ENCODE data around the gene RNF31. TPM values are rescaled to one million over a fixed set of nuclear protein-coding genes. Genes with fewer than 3 reads are reported as not detected.

The RNF31 gene
- total and polyA plus RNA-seq, 7 donors = 43.3 to 81.5 (median 55.7) TPM

GRCh38 chr14:24204163-24205146 is 57.2 kb downstream of the RNF31 start:
- ATAC-seq = no peak
- H3K36me3 ChIP-seq (ENCODE audit: insufficient read depth in 1 of 2, low read depth in 1 of 2) = peaks cover 5 to 50% of the 10 kb centered on the region in 2 donors
- no peak overlapping the region for H3K27ac ChIP-seq
- H3K9me3 ChIP-seq = no peaks in the 10 kb centered on the region
- intact Hi-C loops (cut with DNase I) = no loop called here
- TF ChIP-seq CTCF (IDR thresholded peaks at IDR 0.05) = no peak
- no peaks in the 10 kb centered on the region for H3K27me3 ChIP-seq (ENCODE audit: insufficient read depth in 3 of 3, low read length in 2 of 3)
- WGBS, 3 donors = 86 to 91% (median 91%) methylated on average over 7 of the region's 7 CpGs
- H3K4me1 ChIP-seq = no peaks in the 10 kb centered on the region
- no peak overlapping the region for H3K4me3 ChIP-seq
- DNase-seq = no peak

DNA sequence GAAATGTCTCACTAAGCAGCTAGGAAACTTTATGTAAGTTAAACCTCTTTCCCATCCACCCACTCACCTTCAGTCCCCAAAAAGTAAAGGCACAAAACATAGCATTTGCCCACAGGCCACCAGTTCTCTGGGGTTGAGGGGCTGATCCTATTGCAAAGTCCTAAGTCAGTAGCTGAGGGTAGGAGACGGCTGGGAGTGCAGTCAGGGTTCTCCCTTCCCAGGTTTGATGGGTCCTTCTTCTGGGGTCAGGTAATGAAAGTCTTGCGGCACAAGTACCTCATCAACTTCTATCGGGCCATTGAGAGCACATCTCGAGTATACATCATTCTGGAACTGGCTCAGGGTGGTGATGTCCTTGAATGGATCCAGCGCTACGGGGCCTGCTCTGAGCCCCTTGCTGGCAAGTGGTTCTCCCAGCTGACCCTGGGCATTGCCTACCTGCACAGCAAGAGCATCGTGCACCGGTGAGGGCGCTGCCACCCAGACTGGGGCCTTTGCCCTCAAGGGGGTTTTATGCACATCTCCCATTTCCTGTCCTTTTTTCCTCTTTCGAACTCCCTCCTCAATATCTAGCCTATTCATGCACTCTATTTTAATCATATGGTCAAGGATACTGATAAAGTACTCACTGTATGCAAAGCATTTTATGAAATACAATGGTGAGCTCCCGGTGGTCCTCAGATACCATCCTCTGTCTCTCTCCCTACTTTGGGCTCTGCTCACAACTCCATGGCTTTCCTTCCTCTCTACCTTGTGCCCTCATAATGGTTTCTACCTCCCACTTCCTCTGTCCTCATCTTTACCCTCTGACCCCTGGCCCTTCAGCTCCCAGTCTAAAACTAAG is 59.2 kb downstream of the RNF31 start:
- no peak overlapping the region for H3K4me3 ChIP-seq
- no peak for ATAC-seq
- intact Hi-C loops (cut with DNase I) = no loop called here
- H3K27ac ChIP-seq = no peak overlapping the region
- no peak for DNase-seq
- 92 to 98% (median 95%) methylated on average over 11 of the region's 11 CpGs for WGBS, 3 donors
- no peaks in the 10 kb centered on the region for H3K27me3 ChIP-seq (ENCODE audit: insufficient read depth in 3 of 3, low read length in 2 of 3)
- H3K9me3 ChIP-seq = no peaks in the 10 kb centered on the region
- no peaks in the 10 kb centered on the region for H3K4me1 ChIP-seq
- peaks cover 10 to 67% of the 10 kb centered on the region in 2 donors for H3K36me3 ChIP-seq (ENCODE audit: insufficient read depth in 1 of 2, low read depth in 1 of 2)
- no peak for TF ChIP-seq CTCF (IDR thresholded peaks at IDR 0.05)

DNA sequence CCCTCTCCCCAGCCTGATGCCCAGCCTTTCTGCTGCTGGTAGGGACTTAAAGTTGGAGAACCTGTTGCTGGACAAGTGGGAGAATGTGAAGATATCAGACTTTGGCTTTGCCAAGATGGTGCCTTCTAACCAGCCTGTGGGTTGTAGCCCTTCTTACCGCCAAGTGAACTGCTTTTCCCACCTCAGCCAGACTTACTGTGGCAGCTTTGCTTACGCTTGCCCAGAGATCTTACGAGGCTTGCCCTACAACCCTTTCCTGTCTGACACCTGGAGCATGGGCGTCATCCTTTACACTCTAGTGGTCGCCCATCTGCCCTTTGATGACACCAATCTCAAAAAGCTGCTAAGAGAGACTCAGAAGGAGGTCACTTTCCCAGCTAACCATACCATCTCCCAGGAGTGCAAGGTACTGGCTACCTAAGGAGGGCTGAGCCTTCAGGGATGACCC is 59.8 kb downstream of the RNF31 start:
- H3K4me1 ChIP-seq = peaks cover 3% of the 10 kb centered on the region
- H3K27me3 ChIP-seq (ENCODE audit: insufficient read depth in 3 of 3, low read length in 2 of 3) = no peaks in the 10 kb centered on the region
- no peaks in the 10 kb centered on the region for H3K9me3 ChIP-seq
- TF ChIP-seq CTCF (IDR thresholded peaks at IDR 0.05) = no peak
- WGBS, 3 donors = 92 to 96% (median 95%) methylated on average over 5 of the region's 5 CpGs
- no peak for DNase-seq
- H3K27ac ChIP-seq = no peak overlapping the region
- H3K4me3 ChIP-seq = no peak overlapping the region
- ATAC-seq = no peak
- intact Hi-C loops (cut with DNase I) = no loop called here
- H3K36me3 ChIP-seq (ENCODE audit: insufficient read depth in 1 of 2, low read depth in 1 of 2) = peaks cover 10 to 66% of the 10 kb centered on the region in 2 donors

GRCh38 chr14:24207625-24208024 is 60.3 kb downstream of the RNF31 start:
- peaks cover 5% of the 10 kb centered on the region for H3K4me1 ChIP-seq
- no peak for TF ChIP-seq CTCF (IDR thresholded peaks at IDR 0.05)
- H3K9me3 ChIP-seq = no peaks in the 10 kb centered on the region
- H3K4me3 ChIP-seq = no peak overlapping the region
- WGBS, 3 donors = 96 to 98% (median 97%) methylated on average over 2 of the region's 2 CpGs
- H3K36me3 ChIP-seq (ENCODE audit: insufficient read depth in 1 of 2, low read depth in 1 of 2) = peaks cover 10 to 66% of the 10 kb centered on the region in 2 donors
- no peak for ATAC-seq
- H3K27ac ChIP-seq = no peak overlapping the region
- H3K27me3 ChIP-seq (ENCODE audit: insufficient read depth in 3 of 3, low read length in 2 of 3) = no peaks in the 10 kb centered on the region
- DNase-seq = no peak
- intact Hi-C loops (cut with DNase I) = no loop called here

Other genes with a start within 250 kb of the RNF31 start
Only the 30 nearest of the 31 such genes appear.
- 10 to 100 TPM; 24.6 to 57.3 (median 39.5) TPM for gene DHRS4, start 193.7 kb upstream of the RNF31 start, total RNA-seq
- 10 to 100 TPM; 18.9 to 76.7 (median 39.0) TPM for gene DHRS4, start 193.7 kb upstream of the RNF31 start, polyA plus RNA-seq
- 10 to 100 TPM; 25.9 to 43.4 (median 31.9) TPM for gene DHRS4L2, start 158.6 kb upstream of the RNF31 start, total RNA-seq
- gene DHRS4L2, start 158.6 kb upstream of the RNF31 start, polyA plus RNA-seq = 10 to 100 TPM; 19.4 to 62.0 (median 30.8) TPM
- gene CARMIL3, start 95.5 kb upstream of the RNF31 start, total RNA-seq = under 1 TPM in 3 of 4 donors, not detected in 1; 0.04 to 0.10 (median 0.06) TPM
- gene CARMIL3, start 95.5 kb upstream of the RNF31 start, polyA plus RNA-seq = under 1 TPM in 2 of 3 donors, not detected in 1; 0.08 to 0.19 TPM
- not detected for gene CPNE6, start 75.9 kb upstream of the RNF31 start, total RNA-seq
- under 1 TPM in 1 of 3 donors, not detected in 2; 0.06 TPM for gene CPNE6, start 75.9 kb upstream of the RNF31 start, polyA plus RNA-seq
- gene PCK2, start 53.2 kb upstream of the RNF31 start, total RNA-seq = 1 to 10 TPM; 2.1 to 4.5 (median 2.7) TPM
- gene PCK2, start 53.2 kb upstream of the RNF31 start, polyA plus RNA-seq = 1 to 10 TPM; 2.0 to 2.7 (median 2.0) TPM
- 10 to 100 TPM; 48.8 to 73.5 (median 68.6) TPM for gene DCAF11, start 32.7 kb upstream of the RNF31 start, total RNA-seq
- 10 to 100 TPM; 34.7 to 66.4 (median 35.4) TPM for gene DCAF11, start 32.7 kb upstream of the RNF31 start, polyA plus RNA-seq
- gene NRL, start 32.5 kb upstream of the RNF31 start, total RNA-seq = 1 to 10 TPM; 1.5 to 3.6 (median 2.5) TPM
- gene NRL, start 32.5 kb upstream of the RNF31 start, polyA plus RNA-seq = 1 to 10 TPM; 1.2 to 5.1 (median 2.4) TPM
- gene FITM1, start 16.8 kb upstream of the RNF31 start, total RNA-seq = 100 to 1,000 TPM in 3 of 4 donors, 10 to 100 TPM in 1; 72.8 to 167 (median 137) TPM
- 100 to 1,000 TPM; 100 to 163 (median 113) TPM for gene FITM1, start 16.8 kb upstream of the RNF31 start, polyA plus RNA-seq
- 100 to 1,000 TPM in 1 of 4 donors, 10 to 100 TPM in 3; 49.2 to 122 (median 80.3) TPM for gene PSME1, start 11.3 kb upstream of the RNF31 start, total RNA-seq
- 100 to 1,000 TPM in 1 of 3 donors, 10 to 100 TPM in 2; 73.0 to 106 (median 92.6) TPM for gene PSME1, start 11.3 kb upstream of the RNF31 start, polyA plus RNA-seq
- 10 to 100 TPM; 18.0 to 67.5 (median 36.1) TPM for gene EMC9, start 5.9 kb upstream of the RNF31 start, total RNA-seq
- 10 to 100 TPM; 17.2 to 35.5 (median 30.9) TPM for gene EMC9, start 5.9 kb upstream of the RNF31 start, polyA plus RNA-seq
- gene PSME2, start 888 bp upstream of the RNF31 start, total RNA-seq = 100 to 1,000 TPM in 1 of 4 donors, 10 to 100 TPM in 3; 30.1 to 179 (median 76.0) TPM
- gene PSME2, start 888 bp upstream of the RNF31 start, polyA plus RNA-seq = 10 to 100 TPM; 64.7 to 80.0 (median 76.4) TPM
- 10 to 100 TPM; 10.4 to 21.6 (median 15.1) TPM for gene IRF9, start 13.8 kb downstream of the RNF31 start, total RNA-seq
- 10 to 100 TPM in 2 of 3 donors, 1 to 10 TPM in 1; 7.9 to 14.2 (median 11.8) TPM for gene IRF9, start 13.8 kb downstream of the RNF31 start, polyA plus RNA-seq
- gene REC8, start 24.6 kb downstream of the RNF31 start, total RNA-seq = 1 to 10 TPM; 1.0 to 1.6 (median 1.3) TPM
- gene REC8, start 24.6 kb downstream of the RNF31 start, polyA plus RNA-seq = 1 to 10 TPM in 1 of 3 donors, under 1 TPM in 2; 0.13 to 1.2 (median 0.86) TPM
- gene IPO4, start 41.3 kb downstream of the RNF31 start, total RNA-seq = 10 to 100 TPM; 35.7 to 75.9 (median 51.1) TPM
- gene IPO4, start 41.3 kb downstream of the RNF31 start, polyA plus RNA-seq = 10 to 100 TPM; 28.8 to 99.7 (median 62.4) TPM
- 10 to 100 TPM; 21.0 to 22.7 (median 21.8) TPM for gene TM9SF1, start 47.9 kb downstream of the RNF31 start, total RNA-seq
- gene TM9SF1, start 47.9 kb downstream of the RNF31 start, polyA plus RNA-seq = 10 to 100 TPM; 21.7 to 43.4 (median 31.7) TPM
- gene TSSK4, start 58.2 kb downstream of the RNF31 start, total RNA-seq = not detected
- under 1 TPM in 2 of 3 donors, not detected in 1; 0.05 to 0.06 TPM for gene TSSK4, start 58.2 kb downstream of the RNF31 start, polyA plus RNA-seq
- 10 to 100 TPM; 12.3 to 18.2 (median 15.7) TPM for gene CHMP4A, start 66.0 kb downstream of the RNF31 start, total RNA-seq
- 10 to 100 TPM; 29.6 to 42.1 (median 29.9) TPM for gene CHMP4A, start 66.0 kb downstream of the RNF31 start, polyA plus RNA-seq
- 10 to 100 TPM in 3 of 4 donors, 1 to 10 TPM in 1; 9.4 to 16.3 (median 12.1) TPM for gene MDP1, start 68.6 kb downstream of the RNF31 start, total RNA-seq
- 10 to 100 TPM in 2 of 3 donors, 1 to 10 TPM in 1; 6.2 to 19.7 (median 13.0) TPM for gene MDP1, start 68.6 kb downstream of the RNF31 start, polyA plus RNA-seq
- gene NEDD8, start 84.9 kb downstream of the RNF31 start, total RNA-seq = 100 to 1,000 TPM; 135 to 206 (median 159) TPM
- 100 to 1,000 TPM; 214 to 315 (median 297) TPM for gene NEDD8, start 84.9 kb downstream of the RNF31 start, polyA plus RNA-seq
- 10 to 100 TPM; 19.7 to 33.1 (median 27.9) TPM for gene GMPR2, start 85.4 kb downstream of the RNF31 start, total RNA-seq
- 10 to 100 TPM; 17.7 to 24.0 (median 21.7) TPM for gene GMPR2, start 85.4 kb downstream of the RNF31 start, polyA plus RNA-seq
- gene TINF2, start 95.1 kb downstream of the RNF31 start, total RNA-seq = 10 to 100 TPM; 36.6 to 69.6 (median 65.2) TPM
- gene TINF2, start 95.1 kb downstream of the RNF31 start, polyA plus RNA-seq = 100 to 1,000 TPM in 1 of 3 donors, 10 to 100 TPM in 2; 37.8 to 103 (median 48.3) TPM
- gene TGM1, start 115.7 kb downstream of the RNF31 start, total RNA-seq = under 1 TPM in 3 of 4 donors, not detected in 1; 0.25 to 0.50 (median 0.32) TPM
- 1 to 10 TPM in 1 of 3 donors, under 1 TPM in 2; 0.17 to 1.3 (median 0.86) TPM for gene TGM1, start 115.7 kb downstream of the RNF31 start, polyA plus RNA-seq
- gene RABGGTA, start 124.1 kb downstream of the RNF31 start, total RNA-seq = 10 to 100 TPM; 16.9 to 17.8 (median 17.3) TPM
- gene RABGGTA, start 124.1 kb downstream of the RNF31 start, polyA plus RNA-seq = 10 to 100 TPM; 15.1 to 36.2 (median 18.9) TPM
- 1 to 10 TPM; 1.9 to 3.4 (median 2.7) TPM for gene DHRS1, start 152.3 kb downstream of the RNF31 start, total RNA-seq
- 1 to 10 TPM; 1.5 to 6.4 (median 3.4) TPM for gene DHRS1, start 152.3 kb downstream of the RNF31 start, polyA plus RNA-seq
- gene NOP9, start 152.4 kb downstream of the RNF31 start, total RNA-seq = 10 to 100 TPM; 36.7 to 38.8 (median 37.7) TPM
- gene NOP9, start 152.4 kb downstream of the RNF31 start, polyA plus RNA-seq = 10 to 100 TPM; 11.4 to 29.8 (median 16.1) TPM
- gene CIDEB, start 160.5 kb downstream of the RNF31 start, total RNA-seq = 1 to 10 TPM in 3 of 4 donors, under 1 TPM in 1; 0.95 to 2.5 (median 1.8) TPM
- gene CIDEB, start 160.5 kb downstream of the RNF31 start, polyA plus RNA-seq = 1 to 10 TPM; 1.2 to 2.1 (median 1.3) TPM
- 1 to 10 TPM in 3 of 4 donors, under 1 TPM in 1; 0.96 to 2.3 (median 1.7) TPM for gene LTB4R2, start 162.6 kb downstream of the RNF31 start, total RNA-seq
- gene LTB4R2, start 162.6 kb downstream of the RNF31 start, polyA plus RNA-seq = under 1 TPM; 0.08 to 0.57 (median 0.32) TPM
- gene LTB4R, start 164.0 kb downstream of the RNF31 start, total RNA-seq = 1 to 10 TPM; 1.1 to 2.1 (median 2.0) TPM
- 1 to 10 TPM in 1 of 3 donors, under 1 TPM in 2; 0.35 to 2.0 (median 0.65) TPM for gene LTB4R, start 164.0 kb downstream of the RNF31 start, polyA plus RNA-seq
- gene ADCY4, start 187.6 kb downstream of the RNF31 start, total RNA-seq = 10 to 100 TPM in 3 of 4 donors, 1 to 10 TPM in 1; 8.6 to 13.9 (median 11.2) TPM
- 10 to 100 TPM in 1 of 3 donors, 1 to 10 TPM in 2; 7.0 to 10.8 (median 7.7) TPM for gene ADCY4, start 187.6 kb downstream of the RNF31 start, polyA plus RNA-seq
- gene RIPK3, start 192.5 kb downstream of the RNF31 start, total RNA-seq = 1 to 10 TPM; 1.1 to 1.9 (median 1.4) TPM
- gene RIPK3, start 192.5 kb downstream of the RNF31 start, polyA plus RNA-seq = 1 to 10 TPM in 1 of 3 donors, under 1 TPM in 2; 0.94 to 1.7 (median 0.97) TPM